H1 (cell line): ENCODE results near the gene IL32. TPM values are rescaled to one million over a fixed set of nuclear protein-coding genes. Genes with fewer than 3 reads are reported as not detected.

Experiments used
- CTCF ChIA-PET: fragments of 300-600 bp; sonication (Branson Sonifier 250); formaldehyde crosslinking; loops from one replicate; lab custom pipeline; 2021; ENCODE audit not compliant: partially characterized antibody; lab: Charles Lee
- POLR2A ChIA-PET: fragments of 300-600 bp; sonication (Branson Sonifier 250); formaldehyde crosslinking; loops from one replicate; lab custom pipeline; 2021; ENCODE audit warnings: inconsistent platforms; ENCODE audit not compliant: partially characterized antibody; lab: Charles Lee
- DNase-seq, 2 experiments: peaks; one replicate each; pipeline versions ENCODE4 v3.0.0 to v3.0.0-alpha.2; 2010 to 2022; ENCODE audit warnings: low spot score in 2 of 2, low read depth in 1 of 2, mixed read lengths in 1 of 2
- FAIRE-seq: peaks from 2 replicates; lab custom pipeline; 2011; peaks lifted over from hg19 to GRCh38; lab: Jason Lieb, UNC
- H2AFZ ChIP-seq: 2 replicates; pipeline ENCODE4 v1.8.1; 2012; ENCODE audit warnings: low read length, inconsistent platforms
- H2AK5ac ChIP-seq: 2 replicates; pipeline ENCODE4 v1.6.1; 2013; ENCODE audit warnings: low read depth, low read length
- H2BK120ac ChIP-seq: replicated peaks from 2 replicates; pipeline ENCODE3; 2013; ENCODE audit warnings: low read depth, low read length, inconsistent platforms
- H2BK12ac ChIP-seq: 2 replicates; pipeline ENCODE4 v1.6.1; 2013; ENCODE audit warnings: low read depth, low read length
- H2BK15ac ChIP-seq: 2 replicates; pipeline ENCODE4 v1.6.1; 2013; ENCODE audit warnings: low read length
- H2BK20ac ChIP-seq: 2 replicates; pipeline ENCODE4 v1.6.1; 2013; ENCODE audit warnings: low read length
- H2BK5ac ChIP-seq: 2 replicates; pipeline ENCODE4 v1.6.1; 2013; ENCODE audit warnings: low read depth, low read length
- H3K14ac ChIP-seq: 2 replicates; pipeline ENCODE4 v1.6.1; 2013; ENCODE audit warnings: inconsistent platforms; ENCODE audit not compliant: insufficient read length
- H3K18ac ChIP-seq: 2 replicates; pipeline ENCODE4 v1.6.1; 2013; ENCODE audit warnings: low read length; ENCODE audit errors: extremely low read depth
- H3K23ac ChIP-seq: 2 replicates; pipeline ENCODE4 v1.6.1; 2013; ENCODE audit warnings: inconsistent platforms; ENCODE audit not compliant: insufficient read length
- H3K23me2 ChIP-seq: 2 replicates; pipeline ENCODE4 v1.6.1; 2013; ENCODE audit warnings: low read depth, low read length
- H3K27ac ChIP-seq: 2 replicates; pipeline ENCODE4 v1.6.1; 2011; ENCODE audit warnings: low read depth, low read length, inconsistent platforms
- H3K27me3 ChIP-seq, 4 experiments: replicated peaks in 1 of 4; 1 replicate in 1 of 4; 2 replicates in 3 of 4; pipeline versions ENCODE4 v1.6.1 to v1.8.1; 2011 to 2013; ENCODE audit warnings: low read length in 3 of 4, mild to moderate bottlenecking in 3 of 4, inconsistent platforms in 2 of 4, mixed read lengths in 2 of 4, moderate library complexity in 1 of 4; ENCODE audit not compliant: control insufficient read depth in 3 of 4, insufficient read depth in 3 of 4; ENCODE audit errors: extremely low read depth in 1 of 4
- H3K36me3 ChIP-seq, 4 experiments: 2 replicates each; pipeline versions ENCODE4 v1.6.1 to v1.8.1; 2011 to 2013; ENCODE audit warnings: mild to moderate bottlenecking in 4 of 4, low read length in 3 of 4, moderate library complexity in 2 of 4, control low read depth in 1 of 4, inconsistent platforms in 1 of 4; ENCODE audit not compliant: insufficient read depth in 4 of 4, control insufficient read depth in 2 of 4
- H3K4ac ChIP-seq: replicated peaks from 2 replicates; pipeline ENCODE3; 2013; ENCODE audit warnings: low read length, low read depth, mixed read lengths, inconsistent platforms; ENCODE audit not compliant: insufficient read length
- H3K4me1 ChIP-seq, 4 experiments: replicated peaks in 1 of 4; 1 replicate in 1 of 4; 2 replicates in 3 of 4; pipeline versions ENCODE4 v1.6.1 to v1.8.1; 2011 to 2013; ENCODE audit warnings: low read length in 3 of 4, inconsistent platforms in 2 of 4, mixed read lengths in 1 of 4; ENCODE audit not compliant: insufficient read depth in 4 of 4, control insufficient read depth in 3 of 4
- H3K4me2 ChIP-seq, 2 experiments: 2 replicates each; pipeline versions ENCODE4 v1.6.1 to v1.8.1; 2011 to 2013; ENCODE audit warnings: low read depth in 2 of 2, low read length in 2 of 2, control low read depth in 1 of 2, inconsistent platforms in 1 of 2, mild to moderate bottlenecking in 1 of 2; ENCODE audit not compliant: insufficient read depth in 1 of 2
- H3K4me3 ChIP-seq, 4 experiments: fragments of 200-600, 300-600 bp in 1 of 4; sonication (generic), shearing (Covaris generic), sonication (Bioruptor Twin) in 1 of 4; 2 replicates each; pipeline versions ENCODE4 v1.5.1 to v1.8.1; 2011 to 2016; ENCODE audit warnings: low read length in 4 of 4, low read depth in 3 of 4, control low read depth in 2 of 4, inconsistent platforms in 2 of 4, mild to moderate bottlenecking in 2 of 4, mixed read lengths in 1 of 4, moderate library complexity in 1 of 4; ENCODE audit not compliant: insufficient read depth in 2 of 4; ENCODE audit errors: extremely low read depth in 1 of 4
- H3K56ac ChIP-seq: replicated peaks from 2 replicates; pipeline ENCODE3; 2013; ENCODE audit warnings: low read depth, mild to moderate bottlenecking, mixed read lengths, low read length, inconsistent platforms; ENCODE audit not compliant: insufficient read length
- H3K79me1 ChIP-seq: 2 replicates; pipeline ENCODE4 v1.6.1; 2013; ENCODE audit warnings: low read depth, low read length, control low read depth
- H3K79me2 ChIP-seq, 2 experiments: 2 replicates each; pipeline versions ENCODE4 v1.6.1 to v1.8.1; 2012 to 2013; ENCODE audit warnings: low read length in 2 of 2, mild to moderate bottlenecking in 2 of 2, inconsistent platforms in 1 of 2; ENCODE audit not compliant: insufficient read depth in 2 of 2, control insufficient read depth in 1 of 2
- H3K9ac ChIP-seq, 4 experiments: replicated peaks in 1 of 4; 1 replicate in 1 of 4; 2 replicates in 3 of 4; pipeline versions ENCODE4 v1.6.1 to v1.8.1; 2011 to 2013; ENCODE audit warnings: low read depth in 3 of 4, low read length in 3 of 4, control low read depth in 2 of 4, mild to moderate bottlenecking in 2 of 4, moderate library complexity in 2 of 4, inconsistent platforms in 1 of 4; ENCODE audit errors: extremely low read depth in 1 of 4
- H3K9me3 ChIP-seq, 2 experiments: 2 replicates each; pipeline versions ENCODE4 v1.6.1 to v1.8.1; 2012 to 2013; ENCODE audit warnings: mild to moderate bottlenecking in 2 of 2, moderate library complexity in 2 of 2, control low read depth in 1 of 2, inconsistent platforms in 1 of 2, low read depth in 1 of 2, low read length in 1 of 2, mixed read lengths in 1 of 2; ENCODE audit not compliant: insufficient read depth in 2 of 2
- H4K20me1 ChIP-seq, 2 experiments: replicated peaks in 1 of 2; 2 replicates each; pipeline versions ENCODE3 to v1.8.1; 2011 to 2013; ENCODE audit warnings: inconsistent platforms in 2 of 2, low read length in 2 of 2, mild to moderate bottlenecking in 1 of 2; ENCODE audit not compliant: insufficient read depth in 2 of 2, control insufficient read depth in 1 of 2
- H4K5ac ChIP-seq: 2 replicates; pipeline ENCODE4 v1.6.1; 2013; ENCODE audit warnings: low read length, low read depth, mixed read lengths, inconsistent platforms; ENCODE audit not compliant: insufficient read length
- H4K8ac ChIP-seq: 2 replicates; pipeline ENCODE4 v1.8.0; 2013; ENCODE audit warnings: mild to moderate bottlenecking, moderate library complexity, low read length, inconsistent platforms; ENCODE audit not compliant: insufficient read depth; ENCODE audit errors: extremely low read depth
- H4K91ac ChIP-seq: replicated peaks from 2 replicates; pipeline ENCODE3; 2013; ENCODE audit warnings: low read length, mixed read lengths, inconsistent platforms; ENCODE audit not compliant: insufficient read length
- CBX5 ChIP-seq: fragments of 300-800, 300-1000 bp; sonication (generic); IDR thresholded peaks from 2 replicates; pipeline ENCODE4 v1.7.1; 2016; ENCODE audit warnings: antibody characterized with exemption, low read length, low read depth
- CBX8 ChIP-seq: fragments of 300-800, 300-1000 bp; sonication (generic); IDR thresholded peaks from 2 replicates; pipeline ENCODE4 v1.7.1; 2016; ENCODE audit warnings: low read depth, low read length, borderline replicate concordance
- CREB1 ChIP-seq: IDR thresholded peaks from 2 replicates; pipeline ENCODE4 v1.6.1; 2012; ENCODE audit warnings: inconsistent platforms
- EGR1 ChIP-seq: IDR thresholded peaks from 2 replicates; pipeline ENCODE4 v1.6.1; 2011; ENCODE audit warnings: low read depth, low read length, borderline replicate concordance
- EZH2 ChIP-seq: fragments of 200-600 bp; sonication (generic); IDR thresholded peaks from 2 replicates; pipeline ENCODE4 v1.7.1; 2012; ENCODE audit warnings: low read depth, mild to moderate bottlenecking, moderate library complexity, low read length, inconsistent platforms; ENCODE audit not compliant: severe bottlenecking
- FOSL1 ChIP-seq: IDR thresholded peaks from 2 replicates; pipeline ENCODE4 v1.6.1; 2011; ENCODE audit warnings: mild to moderate bottlenecking, low read depth, low read length, moderate library complexity; ENCODE audit not compliant: insufficient read depth
- KDM1A ChIP-seq: fragments of 200-600, 300-600 bp; sonication (generic); IDR thresholded peaks from 2 replicates; pipeline ENCODE4 v1.7.1; 2016; ENCODE audit warnings: mild to moderate bottlenecking, low read length, borderline replicate concordance
- NANOG ChIP-seq: IDR thresholded peaks from 2 replicates; pipeline ENCODE4 v1.6.1; 2011; ENCODE audit warnings: low read length, low read depth, mild to moderate bottlenecking, inconsistent platforms; ENCODE audit not compliant: insufficient read depth, poor library complexity, severe bottlenecking
- NRF1 ChIP-seq: IDR thresholded peaks from 2 replicates; pipeline ENCODE4 v1.6.1; 2011; ENCODE audit warnings: mild to moderate bottlenecking, low read depth, low read length, improper control_type of control experiment
- RFX5 ChIP-seq: IDR thresholded peaks from 2 replicates; pipeline ENCODE4 v1.6.1; 2011; ENCODE audit warnings: low read depth, low read length, improper control_type of control experiment, borderline replicate concordance
- RXRA ChIP-seq: IDR thresholded peaks from 2 replicates; pipeline ENCODE4 v1.6.1; 2011; ENCODE audit warnings: low read depth, mild to moderate bottlenecking, low read length, moderate library complexity; ENCODE audit not compliant: insufficient read depth
- SIRT6 ChIP-seq: IDR thresholded peaks from one replicate; pipeline ENCODE4 v1.7.1; 2012; ENCODE audit warnings: low read length, inconsistent platforms
- SIX5 ChIP-seq: IDR thresholded peaks from 2 replicates; pipeline ENCODE4 v1.6.1; 2011; ENCODE audit warnings: mild to moderate bottlenecking, low read depth, low read length
- TBP ChIP-seq: IDR thresholded peaks from 2 replicates; pipeline ENCODE4 v1.6.1; 2011; ENCODE audit warnings: low read depth, low read length, improper control_type of control experiment
- WGBS, 2 experiments: shearing (Covaris generic) in 1 of 2; methylation state at CpG; one replicate each; pipeline versions ENCODE4 v1.1.6 to v1.1.7; 2013 to 2015; ENCODE audit warnings: low lambda C conversion rate in 2 of 2, mixed read lengths in 2 of 2, inconsistent platforms in 1 of 2, low coverage in 1 of 2, missing lambda C conversion rate in 1 of 2; ENCODE audit not compliant: insufficient replicate concordance in 2 of 2, insufficient coverage in 1 of 2, insufficient read length in 1 of 2; ENCODE audit errors: extremely low coverage in 1 of 2, missing lambda C conversion rate in 1 of 2; 5-methylcytosine and 5-hydroxymethylcytosine counted together
- polyA plus RNA-seq, 7 experiments: library from polyadenylated mRNA; depleted of rRNA in 3 of 7; stranded (reverse) in 5 of 7; unstranded in 2 of 7; fragments of >200 nt in 5 of 7; fragments of 200-250 nt in 2 of 7; gene quantifications; 1 replicate in 5 of 7; 2 replicates in 1 of 7; 4 replicates in 1 of 7; pipeline versions ENCODE4 v1.2.1 to v1.2.3, GENCODE V29; 2011 to 2013; ENCODE audit warnings: missing spikeins in 2 of 7, mixed read lengths in 2 of 7
- total RNA-seq: library from RNA; stranded (reverse); fragmentation: NEBNext Ultra II Directional; extraction: Animal tissue kit (Norgen Biotek cat#: 25700); gene quantifications from 2 replicates; pipeline ENCODE4 v1.2.1, GENCODE V29; 2021

Gene IL32
- total and polyA plus RNA-seq, 2 of the 8 experiments (the other 6 are each of a cell fraction or from before 2014, with no cell fraction given): 2.7 to 5.0 TPM

GRCh38 chr16:3020247-3020603, 45.2 kb upstream of the IL32 start, which contains the start of gene TNFRSF12A:
Gene TNFRSF12A, plus strand, starts transcription at chr16:3020368. Its CDS starts 30 bp downstream, at chr16:3020398.
- DNase-seq: peak in 1 of 2 experiments; percentile 85
- Histone ChIP-seq H3K9me3 (no peaks in the 10 kb centered on the region), H2BK20ac (no peak within 1 kb of the TSS), H4K8ac (peak within 1 kb of the TSS; percentile 80), H3K23ac (no peak within 1 kb of the TSS), H2BK5ac (peak within 1 kb of the TSS; percentile 94), H3K27ac (peak within 1 kb of the TSS; percentile 83), H3K36me3 (peaks cover 6 to 14% (median 9%) of the 10 kb centered on the region in 4 experiments; a peak in 6 of 8 replicates), H3K23me2 (peaks cover 28% of the 10 kb centered on the region), H4K91ac (peak within 1 kb of the TSS; percentile 96), H3K4me2 (peak within 1 kb of the TSS; percentile 83 to 88), H4K5ac (peak within 1 kb of the TSS; percentile 88), H4K20me1 (peaks cover 13 to 20% of the 10 kb centered on the region in 2 experiments), H3K14ac (peak within 1 kb of the TSS; percentile 37), H3K27me3 (no peaks in the 10 kb centered on the region), H3K79me1 (peaks cover 6% of the 10 kb centered on the region; the same call in 1 of the 2 replicates), H3K4ac (peak within 1 kb of the TSS; percentile 99), H2AK5ac (peak within 1 kb of the TSS; percentile 88; the same call in 1 of the 2 replicates), H2AFZ (no peak within 1 kb of the TSS), H3K56ac (peak within 1 kb of the TSS; percentile 43), H2BK15ac (no peak within 1 kb of the TSS), H3K18ac (peak within 1 kb of the TSS; percentile 98), H3K9ac (peak within 1 kb of the TSS; percentile 60 to 92 (median 89)), H2BK120ac (no peak within 1 kb of the TSS), H2BK12ac (peak within 1 kb of the TSS; percentile 50), H3K79me2 (peaks cover 11 to 27% of the 10 kb centered on the region in 2 experiments), H3K4me1 (peaks cover 5 to 29% (median 24%) of the 10 kb centered on the region in 4 experiments), H3K4me3 (peak within 1 kb of the TSS; percentile 74 to 97 (median 94))
- no peak for FAIRE-seq
- WGBS, 2 experiments: 0% methylated on average over 8 of the region's 49 CpGs; no CpG with 5 or more reads in 1 of the 2 experiments
- POLR2A ChIA-PET: interaction anchor here (1.0 to 35.7 kb wide), 15 partner anchors 3 to 263 kb away, joined by 3 to 1808 read pairs (median 12); partner anchors contain the start of genes BICDL2, CLDN6, CLDN9 and HCFC1R1
- CTCF ChIA-PET: interaction anchor here (0.8 to 23.8 kb wide), 7 partner anchors 11 to 94 kb away, joined by 3 to 639 read pairs (median 8); partner anchors contain the start of genes CLDN9 and PAQR4
- TF ChIP-seq SIX5 (no peak), FOSL1 (0 out of 2 replicates have a peak, but pooled peaks have one; percentile 26), CBX5 (no peak), CREB1 (no peak), EZH2 (no peak), NANOG (peak; percentile 21), SIRT6 (no peak), RFX5 (no peak), KDM1A (no peak), EGR1 (peak; percentile 96), CBX8 (no peak), RXRA (no peak), TBP (peak; percentile 60; the same call in 1 of the 2 replicates), NRF1 (no peak)
